Esophagus squamous epithelium (tissue), 4 donors: ENCODE results near the gene RNU6-9.
A peak's percentile ranks its signal among the peaks of the same experiment; 100 is the strongest.

Experiments used
- POLR2A ChIP-seq, 4 donors: fragments of 450-650 bp; IDR thresholded peaks; one replicate each; pipeline ENCODE4 v1.6.1; 2017; ENCODE audit warnings: antibody characterized with exemption in 4 of 4, mild to moderate bottlenecking in 4 of 4, moderate library complexity in 3 of 4
- TF ChIP-seq, protein P1 (sequence below), 6 experiments: fragments of 450-650 bp in 4 of 6; fragments of 200-600 bp in 2 of 6; sonication (generic) in 2 of 6; IDR thresholded peaks; one replicate each; pipeline ENCODE4 v1.5.1; 2016 to 2019; ENCODE audit warnings: antibody characterized with exemption in 6 of 6, mild to moderate bottlenecking in 4 of 6, moderate library complexity in 4 of 6

DNA sequence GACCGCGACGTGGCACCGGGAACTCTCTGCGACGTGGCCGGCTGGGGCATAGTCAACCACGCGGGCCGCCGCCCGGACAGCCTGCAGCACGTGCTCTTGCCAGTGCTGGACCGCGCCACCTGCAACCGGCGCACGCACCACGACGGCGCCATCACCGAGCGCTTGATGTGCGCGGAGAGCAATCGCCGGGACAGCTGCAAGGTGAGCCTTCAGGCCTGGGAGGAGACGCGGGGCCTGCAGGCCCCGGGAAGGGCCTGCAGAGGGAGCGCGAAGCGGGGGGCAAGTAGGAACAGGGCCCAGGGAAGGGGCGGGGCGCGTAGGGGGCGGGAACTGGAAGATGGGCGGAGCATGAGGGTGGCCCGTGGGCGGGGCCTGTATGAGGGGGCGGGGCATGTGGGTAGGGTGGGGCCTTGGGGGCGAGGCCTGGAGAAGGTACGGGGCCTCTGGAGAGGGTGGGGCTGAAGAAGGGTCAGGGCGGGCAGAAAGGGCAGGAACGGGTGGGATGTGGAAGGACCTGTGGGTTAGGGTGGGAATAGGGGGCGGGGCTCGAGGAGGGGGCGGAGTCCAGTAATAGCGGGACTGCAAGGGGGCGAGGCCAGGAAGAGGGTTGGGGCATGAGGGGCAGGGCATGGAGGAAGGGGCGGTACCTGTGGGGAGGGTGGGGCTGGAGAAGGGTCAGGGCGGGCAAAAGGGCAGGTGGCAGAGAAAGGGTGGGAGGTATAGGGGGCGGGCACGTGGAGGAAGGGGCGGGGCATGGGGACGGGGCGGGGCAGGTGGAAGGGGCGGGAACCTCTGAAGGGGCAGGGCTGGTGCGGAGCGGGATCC is 31.3 kb upstream of the RNU6-9 start:
- TF ChIP-seq, protein P1, sequence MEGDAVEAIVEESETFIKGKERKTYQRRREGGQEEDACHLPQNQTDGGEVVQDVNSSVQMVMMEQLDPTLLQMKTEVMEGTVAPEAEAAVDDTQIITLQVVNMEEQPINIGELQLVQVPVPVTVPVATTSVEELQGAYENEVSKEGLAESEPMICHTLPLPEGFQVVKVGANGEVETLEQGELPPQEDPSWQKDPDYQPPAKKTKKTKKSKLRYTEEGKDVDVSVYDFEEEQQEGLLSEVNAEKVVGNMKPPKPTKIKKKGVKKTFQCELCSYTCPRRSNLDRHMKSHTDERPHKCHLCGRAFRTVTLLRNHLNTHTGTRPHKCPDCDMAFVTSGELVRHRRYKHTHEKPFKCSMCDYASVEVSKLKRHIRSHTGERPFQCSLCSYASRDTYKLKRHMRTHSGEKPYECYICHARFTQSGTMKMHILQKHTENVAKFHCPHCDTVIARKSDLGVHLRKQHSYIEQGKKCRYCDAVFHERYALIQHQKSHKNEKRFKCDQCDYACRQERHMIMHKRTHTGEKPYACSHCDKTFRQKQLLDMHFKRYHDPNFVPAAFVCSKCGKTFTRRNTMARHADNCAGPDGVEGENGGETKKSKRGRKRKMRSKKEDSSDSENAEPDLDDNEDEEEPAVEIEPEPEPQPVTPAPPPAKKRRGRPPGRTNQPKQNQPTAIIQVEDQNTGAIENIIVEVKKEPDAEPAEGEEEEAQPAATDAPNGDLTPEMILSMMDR (IDR thresholded peaks at IDR 0.05): peak in 1 of 6 experiments; percentile 41
- TF ChIP-seq POLR2A (IDR thresholded peaks at IDR 0.05): no peak
